Nephron progenitor cell (in vitro differentiated cells): ENCODE measurements around the gene DMTF1.

Experiments
- DNase-seq: peaks from one replicate; pipeline ENCODE4 v3.0.0; 2021
- H3K27ac Mint-ChIP-seq: 2 replicates; pipeline ENCODE4 v1.8.0; 2021; ENCODE audit warnings: mild to moderate bottlenecking, moderate library complexity, mixed read lengths
- H3K27me3 Mint-ChIP-seq: 2 replicates; pipeline ENCODE4 v1.8.0; 2021; ENCODE audit warnings: mild to moderate bottlenecking, low read depth, mixed read lengths; ENCODE audit not compliant: poor library complexity
- H3K36me3 Mint-ChIP-seq: 2 replicates; pipeline ENCODE4 v1.8.0; 2021; ENCODE audit warnings: low read depth, mixed read lengths
- H3K4me1 Mint-ChIP-seq: 2 replicates; pipeline ENCODE4 v1.8.0; 2021; ENCODE audit warnings: mixed read lengths
- H3K4me3 Mint-ChIP-seq: 2 replicates; pipeline ENCODE4 v1.8.0; 2021; ENCODE audit warnings: mild to moderate bottlenecking, moderate library complexity, mixed read lengths
- H3K9me3 Mint-ChIP-seq: 2 replicates; pipeline ENCODE4 v1.8.0; 2021; ENCODE audit warnings: mild to moderate bottlenecking, moderate library complexity, mixed read lengths
- CTCF ChIP-seq: fragments of 200-600 bp; sonication (generic); IDR thresholded peaks from 2 replicates; pipeline ENCODE4 v1.5.0; 2021; ENCODE audit warnings: antibody characterized with exemption

The DMTF1 gene

DNA sequence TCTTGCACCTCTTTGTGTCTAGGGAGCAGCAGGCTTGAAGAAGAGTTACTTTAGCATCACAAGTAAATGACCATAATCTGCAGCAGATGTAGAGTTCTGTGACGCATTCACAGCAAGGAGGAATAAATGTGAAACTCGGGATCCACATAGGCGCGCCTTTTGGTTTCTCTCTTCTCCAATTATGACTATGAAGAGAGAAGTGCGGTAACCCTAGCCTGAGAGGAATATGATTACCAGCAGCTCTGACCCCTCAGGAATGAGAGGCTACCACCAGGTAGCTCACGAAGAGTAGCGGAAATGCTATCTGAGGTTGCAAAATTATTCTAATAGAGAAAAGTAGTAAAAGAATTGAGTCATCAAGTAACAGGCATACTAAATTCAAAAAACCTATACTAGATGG is 25.2 kb upstream of the DMTF1 start:
- no peak overlapping the region for H3K27ac Mint-ChIP-seq
- no peak for DNase-seq
- TF ChIP-seq CTCF = no peak
- no peaks in the 10 kb centered on the region for H3K27me3 Mint-ChIP-seq
- H3K36me3 Mint-ChIP-seq = no peaks in the 10 kb centered on the region
- no peak overlapping the region for H3K4me3 Mint-ChIP-seq
- peaks cover 26% of the 10 kb centered on the region for H3K4me1 Mint-ChIP-seq
- H3K9me3 Mint-ChIP-seq = no peaks in the 10 kb centered on the region

DNA sequence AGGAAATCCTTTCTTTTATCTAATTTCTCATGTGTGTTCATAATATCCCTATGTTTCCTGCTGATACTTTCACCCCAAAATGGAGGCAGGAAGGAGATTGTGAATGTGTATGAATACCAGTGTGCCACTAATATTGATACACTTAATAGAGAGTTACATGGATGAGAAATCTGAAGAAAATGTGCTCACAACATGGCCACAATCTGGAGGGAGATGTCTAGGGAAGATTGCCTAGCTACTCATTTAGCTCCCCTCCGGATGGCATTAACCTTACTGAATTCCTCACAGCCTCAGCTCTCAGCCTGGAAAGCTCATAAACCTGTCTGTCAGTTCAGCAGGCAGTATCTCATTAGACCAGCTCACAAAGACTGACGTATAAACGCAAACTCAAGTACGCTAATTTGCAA is 23.4 kb upstream of the DMTF1 start:
- no peaks in the 10 kb centered on the region for H3K27me3 Mint-ChIP-seq
- H3K9me3 Mint-ChIP-seq = no peaks in the 10 kb centered on the region
- no peaks in the 10 kb centered on the region for H3K36me3 Mint-ChIP-seq
- TF ChIP-seq CTCF = no peak
- DNase-seq = peak; percentile 36
- H3K27ac Mint-ChIP-seq = peak overlapping the region; percentile 56
- H3K4me3 Mint-ChIP-seq = peak overlapping the region; percentile 47
- H3K4me1 Mint-ChIP-seq = peaks cover 26% of the 10 kb centered on the region

DNA sequence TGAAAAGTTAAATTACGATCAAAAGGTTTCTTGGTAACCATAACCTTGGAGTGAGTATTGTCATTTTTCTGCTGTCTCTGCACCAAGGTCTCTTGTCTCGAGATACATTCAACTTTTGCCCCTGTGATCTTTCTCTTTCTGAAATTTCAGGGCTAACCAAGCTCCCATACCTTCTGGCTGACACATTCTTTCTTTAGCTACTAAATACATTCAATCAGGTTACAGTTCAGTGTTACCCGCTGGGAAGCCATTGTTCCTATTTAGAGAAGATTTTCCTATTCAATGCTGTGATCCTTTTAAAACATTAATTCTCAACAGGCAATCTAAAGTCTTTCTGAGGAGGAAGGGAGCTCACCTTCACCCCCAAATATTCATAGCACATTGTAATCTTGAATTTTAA is 22.9 kb upstream of the DMTF1 start:
- peak overlapping the region; percentile 47 for H3K4me3 Mint-ChIP-seq
- no peak for DNase-seq
- H3K27me3 Mint-ChIP-seq = no peaks in the 10 kb centered on the region
- peaks cover 26% of the 10 kb centered on the region for H3K4me1 Mint-ChIP-seq
- H3K9me3 Mint-ChIP-seq = no peaks in the 10 kb centered on the region
- peak overlapping the region; percentile 56 for H3K27ac Mint-ChIP-seq
- TF ChIP-seq CTCF = no peak
- H3K36me3 Mint-ChIP-seq = no peaks in the 10 kb centered on the region

- no peak for DNase-seq
- H3K36me3 Mint-ChIP-seq = no peaks in the 10 kb centered on the region
- peak overlapping the region; percentile 41 for H3K27ac Mint-ChIP-seq
- no peak for TF ChIP-seq CTCF
- H3K9me3 Mint-ChIP-seq = no peaks in the 10 kb centered on the region
- H3K27me3 Mint-ChIP-seq = no peaks in the 10 kb centered on the region
- H3K4me3 Mint-ChIP-seq = no peak overlapping the region
- H3K4me1 Mint-ChIP-seq = peaks cover 26% of the 10 kb centered on the region
Observed at GRCh38 chr7:87129848-87130247, 22.4 kb upstream of the DMTF1 start.

DNA sequence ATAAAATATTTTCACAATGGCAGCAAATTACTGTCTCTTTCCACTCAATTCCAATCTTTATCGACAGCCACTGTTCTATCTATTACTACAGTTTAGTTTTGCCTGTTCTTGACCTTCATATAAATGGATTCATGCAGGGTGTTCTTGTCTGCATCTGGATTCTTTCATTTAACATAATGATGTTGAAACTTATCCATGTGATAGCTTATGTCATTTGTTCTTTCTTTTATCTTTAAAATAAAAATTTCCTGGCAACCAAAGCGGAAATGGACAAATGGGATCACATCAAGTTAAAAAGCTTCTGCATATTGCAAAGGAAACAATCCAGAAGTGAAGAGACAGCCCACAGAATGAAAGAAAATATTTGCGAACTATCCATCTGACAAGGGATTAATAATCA is 20.5 kb upstream of the DMTF1 start:
- Mint-ChIP-seq H3K27ac (no peak overlapping the region), H3K4me1 (peaks cover 26% of the 10 kb centered on the region), H3K4me3 (no peak overlapping the region), H3K36me3 (no peaks in the 10 kb centered on the region), H3K27me3 (no peaks in the 10 kb centered on the region), H3K9me3 (no peaks in the 10 kb centered on the region)
- TF ChIP-seq CTCF = no peak
- no peak for DNase-seq

DNA sequence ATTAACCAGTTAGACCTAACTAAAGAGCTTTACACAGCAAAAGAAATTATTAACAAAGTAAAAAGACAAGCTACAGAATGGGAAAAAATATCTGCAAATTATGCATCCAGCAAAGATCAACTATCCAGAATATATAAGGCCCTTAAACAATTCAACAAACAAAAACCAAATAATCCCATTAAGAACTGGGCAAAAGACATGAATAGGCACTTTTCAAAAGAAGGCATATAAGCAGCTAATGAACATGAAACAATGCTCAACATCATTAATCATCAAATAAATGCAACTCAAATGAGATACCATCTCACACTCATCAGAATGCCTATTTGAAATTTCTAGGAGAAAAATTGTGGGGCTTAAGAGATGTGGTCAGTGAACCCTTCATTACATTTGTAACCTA is 15.0 kb upstream of the DMTF1 start:
- H3K4me1 Mint-ChIP-seq = no peaks in the 10 kb centered on the region
- no peaks in the 10 kb centered on the region for H3K9me3 Mint-ChIP-seq
- H3K27ac Mint-ChIP-seq = no peak overlapping the region
- TF ChIP-seq CTCF = no peak
- DNase-seq = no peak
- H3K4me3 Mint-ChIP-seq = no peak overlapping the region
- H3K27me3 Mint-ChIP-seq = peaks cover 10% of the 10 kb centered on the region
- no peaks in the 10 kb centered on the region for H3K36me3 Mint-ChIP-seq
